NCI-H748 (cell line): ENCODE results near the gene COL18A1.
A peak's percentile ranks its signal among the peaks of the same experiment; 100 is the strongest.
"Not testable (repeated sequence)": the region's sequence is repeated elsewhere in the genome, so short reads cannot be mapped to it uniquely, and the experiment has no call there.

Experiments used
- DNase-seq: peaks from one replicate; lab custom pipeline; 2025; ENCODE audit not compliant: unreplicated experiment; lab: John Stamatoyannopoulos, UW

COL18A1 gene

DNA sequence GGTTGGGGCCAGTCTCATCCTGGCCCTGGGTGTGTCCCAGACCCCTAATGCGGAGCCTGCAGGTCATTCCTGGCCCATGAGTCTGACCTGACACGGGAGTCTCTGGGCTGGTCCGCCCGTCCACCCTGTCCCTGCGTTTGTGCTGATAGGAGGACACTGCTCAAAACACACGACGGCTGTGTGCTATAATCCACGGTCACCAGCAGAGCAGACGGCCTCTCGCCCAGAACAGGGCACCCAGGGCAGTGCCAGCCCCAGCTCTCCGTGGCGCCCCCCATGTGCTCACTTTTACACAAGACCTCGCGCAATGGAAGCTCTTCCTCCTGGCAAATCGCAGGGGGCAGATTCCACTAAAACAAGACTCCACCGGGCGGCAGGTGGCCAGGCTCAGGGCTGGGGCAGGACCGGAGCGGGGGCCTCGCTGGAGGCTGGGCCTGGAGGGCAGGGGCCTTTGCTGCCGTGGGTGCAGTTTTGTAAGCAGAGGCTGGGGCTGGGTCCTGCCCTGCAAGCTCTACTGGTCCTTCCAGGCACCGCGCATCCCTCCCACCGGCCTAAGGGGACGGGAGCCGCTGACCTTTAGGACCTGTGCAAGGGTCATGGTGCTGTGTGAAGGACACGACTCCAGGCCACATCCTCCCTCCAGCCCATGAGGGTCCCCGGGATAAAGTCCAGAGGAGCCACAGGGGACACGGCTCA, 147.9 kb downstream of the COL18A1 start:
- no peak for DNase-seq

DNA sequence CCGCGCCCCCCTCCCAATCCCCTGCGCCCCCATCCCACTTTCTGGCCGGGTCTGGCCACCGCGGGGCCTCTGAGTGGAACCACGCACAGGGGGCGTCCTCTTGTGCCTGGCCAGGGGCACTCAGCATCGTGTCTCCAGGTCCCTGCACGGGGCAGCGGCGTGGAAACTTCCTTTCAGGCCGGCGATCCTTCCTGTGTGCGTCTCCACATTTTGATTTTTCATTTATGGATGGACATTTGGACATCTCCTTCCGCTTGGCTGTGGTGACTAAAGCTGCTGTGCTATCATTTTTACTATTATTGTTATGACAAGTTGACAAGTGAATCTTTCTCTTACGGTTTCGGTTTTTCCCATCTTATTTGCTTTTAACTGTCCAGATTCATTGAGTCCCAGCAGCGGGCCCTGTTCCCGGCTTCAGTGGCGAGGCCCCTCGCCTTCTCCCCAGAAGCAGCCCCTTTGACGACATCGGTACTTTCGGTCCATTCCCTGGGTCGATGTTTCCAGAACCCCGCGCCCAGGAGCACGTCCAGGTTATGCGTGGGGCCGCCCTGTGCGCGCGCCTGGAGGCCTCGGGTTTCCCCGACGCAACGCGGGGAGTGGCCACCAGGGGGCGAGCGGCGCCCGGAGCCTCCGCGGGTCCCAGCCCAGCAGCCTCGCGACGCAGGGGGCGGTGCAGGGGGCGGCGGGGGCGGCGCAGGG, 149.7 kb downstream of the COL18A1 start:
- peak; percentile 55 for DNase-seq

DNA sequence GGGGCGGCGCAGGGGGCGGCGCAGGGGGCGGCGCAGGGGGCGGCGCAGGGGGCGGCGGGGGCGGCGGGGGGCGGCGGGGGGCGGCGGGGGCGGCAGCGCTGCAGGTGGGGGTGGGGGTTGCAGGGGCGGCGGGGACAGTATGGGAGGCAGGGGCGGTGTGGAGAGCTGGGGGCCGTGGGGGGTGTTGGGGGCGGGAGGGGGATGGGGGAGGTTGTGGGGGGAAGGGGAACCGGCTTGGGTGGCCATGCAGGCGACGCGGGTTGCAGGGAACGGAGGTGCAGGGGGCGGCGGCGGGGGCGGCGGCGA, 150.2 kb downstream of the COL18A1 start:
- DNase-seq, result no peak

DNA sequence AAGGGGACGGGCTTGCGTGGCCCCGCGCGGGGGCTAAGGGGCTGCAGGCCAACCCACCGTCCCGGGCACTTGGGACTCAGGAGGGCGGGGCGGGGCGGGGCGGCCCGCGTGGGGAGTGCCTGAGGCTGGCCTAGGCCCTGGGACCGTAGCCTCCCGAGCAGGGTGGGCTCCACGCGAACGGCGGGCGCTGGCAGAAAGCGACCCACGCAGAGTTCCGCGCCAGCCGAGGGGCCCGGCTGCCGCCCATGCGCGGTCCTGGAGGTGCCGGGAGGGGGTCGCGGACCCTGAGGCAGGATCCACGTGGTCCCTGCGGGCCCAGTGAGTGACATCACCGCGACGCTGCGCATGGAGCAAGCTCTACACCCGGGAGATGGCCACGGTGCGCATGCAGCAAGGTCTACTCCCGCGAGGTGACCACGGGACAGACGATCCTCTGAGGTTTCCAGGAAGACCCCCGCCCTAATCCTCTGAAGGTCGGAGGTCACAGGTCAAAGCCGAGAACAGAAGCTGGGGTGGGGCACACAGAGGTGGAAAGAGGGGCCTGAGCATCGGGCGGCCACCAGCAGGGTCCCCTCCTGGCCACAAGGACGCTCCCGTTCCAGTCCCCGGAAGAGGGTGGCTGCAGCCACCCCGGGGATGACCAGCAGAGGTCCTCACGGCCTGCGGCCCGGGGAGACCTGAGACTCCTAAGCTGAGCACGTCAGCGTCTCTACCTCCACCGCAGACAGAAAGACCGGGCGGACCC, 150.8 kb downstream of the COL18A1 start:
- DNase-seq, result no peak

DNA sequence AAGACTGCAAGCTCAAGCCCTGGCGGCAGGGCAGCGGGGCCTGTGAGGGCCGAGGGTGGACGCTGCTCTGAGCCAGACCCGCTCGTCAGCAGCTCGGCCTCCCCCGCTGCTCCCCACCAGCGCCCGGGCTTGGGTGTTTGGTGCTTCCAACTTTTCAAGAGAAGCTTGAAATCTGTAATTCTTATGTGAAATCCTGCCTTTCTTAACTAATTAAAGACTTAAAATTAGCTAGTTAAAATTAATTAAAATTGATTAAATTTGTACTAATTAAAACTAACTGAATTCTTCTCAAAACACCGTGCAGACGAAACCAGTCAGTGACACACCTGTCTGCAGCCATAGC, 151.3 kb downstream of the COL18A1 start:
- no peak for DNase-seq

DNA sequence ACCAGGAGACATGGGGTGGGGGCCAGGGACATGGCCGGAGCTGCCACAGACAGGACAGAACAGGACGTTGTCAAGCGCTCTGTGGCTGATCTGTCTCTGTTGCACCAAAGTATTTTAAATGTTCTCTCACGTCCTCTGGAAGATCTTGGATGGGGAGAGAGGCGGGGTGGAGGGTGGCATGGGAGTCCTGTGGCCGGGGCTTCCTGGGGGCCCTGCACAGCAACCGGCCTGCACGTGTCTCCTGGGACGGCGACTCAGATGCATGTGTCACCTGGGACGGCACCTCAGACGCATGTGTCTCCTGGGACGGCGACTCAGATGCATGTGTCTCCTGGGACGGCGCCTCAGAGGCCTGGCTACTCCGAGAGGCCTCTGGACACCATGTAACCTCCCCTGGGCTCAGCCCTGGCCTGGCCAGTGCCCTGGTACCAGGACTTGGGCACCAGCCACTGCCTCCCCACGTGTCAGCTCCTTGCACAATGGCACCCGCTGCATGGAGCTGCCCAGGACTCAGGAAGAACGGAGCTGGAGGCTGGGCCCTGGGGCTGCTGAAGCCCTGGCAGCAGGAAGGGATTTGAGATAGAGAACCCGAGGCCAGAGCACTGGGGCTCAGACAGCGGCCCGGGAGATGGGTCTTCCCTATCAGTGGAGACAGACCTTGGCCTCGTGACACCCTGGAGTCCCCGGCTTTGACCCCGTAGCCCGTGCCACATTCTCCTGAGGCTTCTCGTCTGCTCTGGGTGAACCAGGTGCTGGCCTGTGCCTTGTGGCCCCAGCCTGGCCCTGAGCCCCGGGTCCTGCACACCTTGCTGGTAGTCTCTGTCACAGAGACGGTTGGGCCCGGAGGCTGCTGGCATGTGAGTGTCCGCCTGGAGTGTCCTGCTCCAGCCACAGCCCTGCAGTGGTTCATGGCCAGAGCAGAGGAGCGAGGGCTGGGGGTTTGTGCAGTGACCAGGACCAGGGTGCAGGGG, 152.0 kb downstream of the COL18A1 start:
- no peak for DNase-seq

DNA sequence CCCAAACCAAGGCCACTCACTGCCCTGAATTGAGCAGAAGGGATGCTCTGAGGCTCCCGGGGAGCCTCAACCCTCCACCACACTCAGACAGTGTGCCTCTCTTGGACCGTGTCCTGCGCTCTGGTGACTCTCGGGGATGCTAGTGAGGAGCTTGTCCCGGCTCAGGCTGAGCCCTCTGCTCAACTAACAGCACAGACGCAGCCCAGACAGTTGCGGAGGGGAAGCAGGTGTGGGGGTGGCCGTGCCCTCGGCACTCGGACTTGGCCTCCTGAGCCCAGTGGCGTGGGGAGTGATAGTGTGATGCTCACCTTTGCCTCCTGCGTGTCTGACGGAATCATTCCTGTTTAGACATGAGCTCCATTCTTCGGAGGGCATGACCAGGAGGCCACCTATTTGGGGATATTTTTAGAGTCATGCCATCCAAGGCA, 152.7 kb downstream of the COL18A1 start:
- no peak for DNase-seq

DNA sequence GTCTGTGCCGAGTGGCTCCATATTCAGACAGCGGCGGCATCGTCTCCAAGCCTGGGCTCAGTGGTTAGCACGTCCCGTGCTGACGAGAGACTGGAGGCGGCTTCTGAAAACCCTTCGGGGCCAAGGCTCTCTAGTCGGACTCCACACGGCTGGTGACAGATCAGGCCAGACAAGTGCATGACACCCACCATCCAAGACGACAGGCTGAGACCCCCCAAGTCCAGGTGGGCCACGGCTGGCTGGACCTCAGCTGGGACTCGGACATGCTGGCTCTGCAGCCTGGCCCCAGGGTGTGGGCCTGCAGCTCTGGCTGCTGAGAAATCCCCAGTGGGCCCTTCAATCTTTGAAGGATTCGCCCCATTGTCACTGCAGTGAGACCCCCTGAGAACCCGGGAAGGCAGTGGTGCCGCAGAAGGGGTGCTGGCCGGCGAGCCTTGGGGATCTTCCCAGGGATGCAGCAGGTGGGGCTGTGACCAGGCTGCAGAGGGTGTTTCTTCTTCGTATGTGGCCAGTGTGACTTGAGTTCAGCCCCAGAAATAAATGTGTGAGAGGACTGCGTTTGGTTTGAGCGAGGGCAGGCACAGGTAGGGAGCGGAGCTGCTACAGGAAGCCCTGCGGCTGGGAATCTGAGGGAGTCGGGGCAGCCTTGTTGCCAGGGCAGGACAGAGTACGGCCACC, 153.2 kb downstream of the COL18A1 start:
- DNase-seq, result no peak

DNA sequence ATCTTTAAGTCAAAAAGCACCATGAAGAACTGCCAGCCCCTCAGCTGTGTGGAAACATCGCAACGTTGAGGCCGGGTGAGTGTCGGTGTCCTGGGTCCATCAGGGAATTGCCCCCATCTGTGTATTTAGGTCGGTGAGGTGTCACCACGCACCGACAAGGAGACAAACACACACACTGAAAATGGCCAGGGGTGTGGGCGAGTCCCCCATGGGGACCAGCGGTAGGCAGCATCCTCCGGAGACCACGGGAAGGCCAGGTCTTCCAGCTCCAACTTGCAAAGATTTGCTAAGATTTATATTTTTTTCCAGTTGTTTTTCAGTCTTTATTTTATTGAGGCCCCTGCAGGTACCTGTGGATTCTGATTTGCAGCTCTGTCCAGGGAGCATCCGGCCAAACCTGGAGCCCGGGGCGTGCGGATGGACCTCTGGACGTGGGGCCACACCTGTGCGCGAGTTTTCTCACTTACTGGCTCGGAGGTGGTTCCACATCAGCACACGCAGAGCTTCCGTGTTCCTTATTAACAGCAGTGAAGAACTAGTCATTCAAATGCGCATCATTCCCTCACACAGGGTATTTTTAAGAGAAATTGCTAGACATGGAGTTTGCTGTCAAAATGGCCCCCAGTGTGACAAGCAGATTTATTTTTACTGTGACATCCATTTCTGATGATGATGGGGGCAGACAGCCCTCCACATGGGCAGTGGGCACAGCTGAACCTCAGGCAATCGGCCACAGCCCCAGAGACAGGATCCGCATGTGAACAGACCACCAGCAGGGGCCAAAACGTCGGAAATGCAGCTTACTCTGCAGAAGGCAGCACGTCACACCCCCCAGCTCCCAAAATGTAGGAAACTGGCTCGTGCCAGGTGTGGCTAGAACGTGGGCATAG, 154.5 kb downstream of the COL18A1 start:
- DNase-seq, result no peak

DNA sequence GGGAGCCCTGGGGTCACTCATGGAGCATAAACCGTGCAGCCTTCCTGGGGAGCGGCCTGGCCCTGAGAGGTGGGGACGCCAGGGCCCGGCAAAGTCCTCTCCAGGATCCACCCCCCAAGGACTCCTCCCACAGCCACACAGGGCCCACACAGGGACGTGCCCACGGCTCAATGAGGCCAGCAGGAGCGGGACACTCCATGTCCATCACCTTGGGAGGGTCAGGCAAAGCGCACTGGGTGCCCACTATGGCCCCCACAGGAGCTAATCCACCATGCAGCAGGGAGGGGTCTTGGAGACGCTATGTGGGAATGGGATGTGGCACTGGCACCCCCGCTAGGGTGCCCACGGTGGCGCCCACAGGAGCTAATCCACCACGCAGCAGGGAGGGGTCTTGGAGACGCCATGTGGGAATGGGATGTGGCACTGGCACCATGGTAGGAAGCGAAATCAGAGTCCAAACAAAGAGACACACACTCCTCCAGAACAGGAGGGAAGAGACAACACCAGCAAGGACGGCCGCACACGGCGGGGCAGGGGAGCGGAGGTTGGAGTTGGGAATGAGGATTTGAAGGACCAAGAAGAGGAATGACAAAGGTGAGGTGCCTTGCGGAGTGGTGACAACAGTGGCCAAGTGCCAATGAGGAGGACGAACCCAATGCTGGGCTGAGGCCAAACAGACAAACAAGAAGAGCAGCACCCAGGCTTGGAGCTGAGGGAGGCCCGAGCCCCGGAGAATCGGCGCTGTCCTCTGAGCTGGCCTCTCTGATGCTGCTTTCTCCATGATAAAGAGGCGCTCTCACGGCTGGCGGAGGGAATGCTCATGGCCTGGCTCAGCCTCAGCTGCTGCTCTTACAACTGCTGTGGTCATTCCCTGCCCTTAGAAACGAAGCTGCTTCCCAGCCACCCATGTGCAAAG, 155.4 kb downstream of the COL18A1 start:
- DNase-seq, result no peak

DNA sequence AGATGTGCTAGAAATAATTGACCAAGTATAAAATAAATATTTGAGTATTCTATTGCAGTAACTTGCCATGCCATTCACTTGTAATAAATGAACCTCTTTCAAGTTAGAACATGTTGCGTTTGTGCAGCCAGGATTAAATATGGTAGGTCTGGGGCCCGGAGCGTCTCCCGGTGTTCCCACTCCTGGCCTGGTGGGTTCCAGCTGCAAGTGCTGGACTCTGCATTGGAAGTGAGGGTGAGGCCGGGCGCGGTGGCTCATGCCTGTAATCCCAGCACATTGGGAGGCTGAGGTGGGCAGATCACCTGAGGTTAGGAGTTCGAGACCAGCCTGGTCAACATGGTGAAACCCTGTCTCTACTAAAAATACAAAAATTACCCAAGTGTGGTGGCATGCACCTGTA, 156.3 kb downstream of the COL18A1 start:
- not testable (repeated sequence) for DNase-seq

DNA sequence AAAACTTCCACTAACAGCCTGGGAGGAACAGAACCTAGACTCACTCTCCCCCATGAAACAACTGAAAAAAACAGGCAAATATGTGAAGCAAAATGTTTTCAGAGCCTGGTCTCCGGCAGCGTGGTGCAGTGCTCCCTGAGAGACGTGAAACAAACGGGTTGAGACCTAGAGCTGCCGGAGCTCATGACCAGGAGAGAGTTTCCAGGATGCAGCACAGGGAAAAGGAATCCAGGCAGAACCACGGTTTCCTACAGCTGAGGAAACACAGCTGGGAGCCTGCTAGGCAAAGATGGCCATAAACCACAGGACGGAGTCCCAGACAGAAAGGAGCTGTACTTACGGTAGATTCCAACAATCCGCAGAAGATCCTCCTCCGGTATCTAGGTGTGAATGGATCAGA, 157.4 kb downstream of the COL18A1 start:
- no peak for DNase-seq

DNA sequence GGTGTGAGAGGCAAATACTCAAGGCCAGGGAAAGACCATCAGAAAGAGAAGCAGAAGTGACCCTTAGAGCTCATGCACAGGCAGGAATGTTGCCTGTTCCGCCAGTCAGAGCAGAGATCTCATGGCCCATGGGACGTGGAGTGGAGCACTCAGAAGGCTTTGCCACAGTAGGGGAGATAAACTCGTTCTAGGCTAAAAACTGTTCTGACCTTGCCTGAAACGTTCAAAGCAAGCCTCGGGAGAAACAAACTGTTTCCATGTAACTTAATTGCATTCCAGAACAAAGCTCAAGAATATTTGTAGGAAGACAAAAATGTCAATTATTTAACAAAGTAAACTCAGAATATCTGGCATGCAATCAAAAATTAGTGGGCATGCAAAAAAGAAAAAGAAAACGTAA, 158.0 kb downstream of the COL18A1 start:
- DNase-seq, result no peak
